IMR-90 (cell line): ENCODE measurements around the gene ZNF182. TPM values are rescaled to one million over a fixed set of nuclear protein-coding genes. Genes with fewer than 3 reads are reported as not detected.

Source experiments
- ATAC-seq: fragments of 200-7000 bp; cut with Tn5 transposase; 2 replicates; pipeline ENCODE4 v1.9.1; 2020; ENCODE audit warnings: low read depth, mild to moderate bottlenecking, moderate library complexity
- BruUV-seq: library from RNA; stranded (reverse); fragments of 400-500 nt; replicated peaks from 2 replicates; lab custom pipeline; 2021; lab: Mats Ljungman, UMichigan
- CTCF ChIA-PET: fragments of 300-600 bp; formaldehyde crosslinking; extraction: SDS; loops from one replicate; lab custom pipeline; 2021; ENCODE audit warnings: antibody characterized with exemption; lab: Yijun Ruan, JAX
- POLR2A ChIA-PET: fragments of 300-600 bp; sonication (Branson Sonifier 250); formaldehyde crosslinking; loops from one replicate; lab custom pipeline; 2022; ENCODE audit warnings: antibody characterized with exemption; ENCODE audit not compliant: unreplicated experiment; lab: Charles Lee
- DNase-seq: peaks from one replicate; pipeline ENCODE4 v3.0.0; 2013
- H2AFZ ChIP-seq: replicated peaks from 2 replicates; pipeline ENCODE3; 2013; ENCODE audit warnings: low read length, mild to moderate bottlenecking; ENCODE audit not compliant: poor library complexity
- H2AK5ac ChIP-seq: 2 replicates; pipeline ENCODE4 v1.6.1; 2013; ENCODE audit warnings: low read depth, low read length, inconsistent platforms
- H2AK9ac ChIP-seq: replicated peaks from 2 replicates; pipeline ENCODE3; 2013; ENCODE audit warnings: mild to moderate bottlenecking, low read depth, low read length, moderate library complexity; ENCODE audit not compliant: poor library complexity
- H2BK120ac ChIP-seq: 2 replicates; pipeline ENCODE4 v1.6.1; 2013; ENCODE audit warnings: low read depth, low read length, inconsistent platforms
- H2BK15ac ChIP-seq: 3 replicates; pipeline ENCODE4 v1.6.1; 2013; ENCODE audit warnings: low read depth, low read length, inconsistent platforms
- H2BK20ac ChIP-seq: 2 replicates; pipeline ENCODE4 v1.6.1; 2013; ENCODE audit warnings: low read depth, mild to moderate bottlenecking, inconsistent platforms, low read length, moderate library complexity
- H2BK5ac ChIP-seq: 2 replicates; pipeline ENCODE4 v1.6.1; 2013; ENCODE audit warnings: mild to moderate bottlenecking, low read depth, low read length, inconsistent platforms; ENCODE audit not compliant: poor library complexity, severe bottlenecking
- H3K14ac ChIP-seq: replicated peaks from 2 replicates; pipeline ENCODE4 v1.6.1; 2013; ENCODE audit warnings: low read depth, low read length, inconsistent platforms
- H3K18ac ChIP-seq: 2 replicates; pipeline ENCODE4 v1.6.1; 2013; ENCODE audit warnings: low read depth, low read length, control low read depth
- H3K23ac ChIP-seq: 2 replicates; pipeline ENCODE4 v1.6.1; 2013; ENCODE audit warnings: low read depth, low read length, inconsistent platforms
- H3K27ac ChIP-seq: 2 replicates; pipeline ENCODE4 v1.5.1; 2013; ENCODE audit warnings: mild to moderate bottlenecking, control low read depth, low read length; ENCODE audit not compliant: insufficient read depth
- H3K27me3 ChIP-seq: 2 replicates; pipeline ENCODE4 v1.6.1; 2013; ENCODE audit warnings: low read length; ENCODE audit not compliant: control insufficient read depth, insufficient read depth
- H3K36me3 ChIP-seq: 2 replicates; pipeline ENCODE4 v1.6.1; 2013; ENCODE audit warnings: low read length, mixed read lengths; ENCODE audit not compliant: control insufficient read depth, insufficient read depth
- H3K4ac ChIP-seq: 2 replicates; pipeline ENCODE4 v1.6.1; 2013; ENCODE audit warnings: low read depth, low read length, inconsistent platforms
- H3K4me1 ChIP-seq: 2 replicates; pipeline ENCODE4 v1.6.1; 2013; ENCODE audit warnings: low read length, mixed read lengths; ENCODE audit not compliant: control insufficient read depth, insufficient read depth
- H3K4me2 ChIP-seq: 2 replicates; pipeline ENCODE4 v1.6.1; 2013; ENCODE audit warnings: low read depth, mild to moderate bottlenecking, control low read depth, low read length, moderate library complexity
- H3K4me3 ChIP-seq: 2 replicates; pipeline ENCODE4 v1.5.1; 2013; ENCODE audit warnings: low read depth, mild to moderate bottlenecking, control low read depth, low read length, moderate library complexity; ENCODE audit not compliant: insufficient read depth
- H3K56ac ChIP-seq: 2 replicates; pipeline ENCODE4 v1.6.1; 2013; ENCODE audit warnings: low read length, inconsistent platforms; ENCODE audit not compliant: insufficient read depth; ENCODE audit errors: extremely low read depth
- H3K79me1 ChIP-seq, 2 experiments: 2 replicates each; pipeline ENCODE4 v1.6.1; 2013; ENCODE audit warnings: low read length in 2 of 2, inconsistent platforms in 1 of 2, low read depth in 1 of 2
- H3K9ac ChIP-seq: 2 replicates; pipeline ENCODE4 v1.6.1; 2013; ENCODE audit warnings: low read depth, low read length, control low read depth
- H3K9me1 ChIP-seq: 2 replicates; pipeline ENCODE4 v1.6.1; 2013; ENCODE audit warnings: low read length, inconsistent platforms; ENCODE audit not compliant: insufficient read depth
- H3K9me3 ChIP-seq: 2 replicates; pipeline ENCODE4 v1.6.1; 2013; ENCODE audit warnings: low read length; ENCODE audit not compliant: control insufficient read depth, insufficient read depth
- H4K20me1 ChIP-seq: 2 replicates; pipeline ENCODE4 v1.6.1; 2013; ENCODE audit warnings: low read length, inconsistent platforms; ENCODE audit not compliant: insufficient read depth
- H4K5ac ChIP-seq: 2 replicates; pipeline ENCODE4 v1.6.1; 2013; ENCODE audit warnings: mild to moderate bottlenecking, low read depth, low read length, control low read depth
- H4K8ac ChIP-seq, 2 experiments: 2 replicates each; pipeline ENCODE4 v1.6.1; 2013; ENCODE audit warnings: low read depth in 2 of 2, low read length in 2 of 2, control low read depth in 1 of 2, inconsistent platforms in 1 of 2
- H4K91ac ChIP-seq: 2 replicates; pipeline ENCODE4 v1.6.1; 2013; ENCODE audit warnings: low read depth, low read length, inconsistent platforms; ENCODE audit not compliant: insufficient read depth
- BHLHE40 ChIP-seq: fragments of 150-350 bp; IDR thresholded peaks from 2 replicates; pipeline ENCODE4 v1.6.1; 2016; ENCODE audit warnings: mild to moderate bottlenecking, low read depth, low read length
- CHD1 ChIP-seq: IDR thresholded peaks from 2 replicates; pipeline ENCODE4 v1.6.1; 2012; ENCODE audit warnings: low read depth, low read length, improper control_type of control experiment
- CTCF ChIP-seq: conservative IDR thresholded peaks from 2 replicates; pipeline ENCODE4 v1.5.1; 2012; ENCODE audit warnings: mild to moderate bottlenecking, low read depth, low read length, improper control_type of control experiment
- MAFK ChIP-seq: IDR thresholded peaks from 2 replicates; pipeline ENCODE4 v1.6.1; 2012; ENCODE audit warnings: low read depth, low read length, improper control_type of control experiment
- MAZ ChIP-seq: IDR thresholded peaks from 2 replicates; pipeline ENCODE4 v1.6.1; 2012; ENCODE audit warnings: low read depth, mild to moderate bottlenecking, low read length, improper control_type of control experiment, moderate library complexity, borderline replicate concordance
- MXI1 ChIP-seq: IDR thresholded peaks from 2 replicates; pipeline ENCODE4 v1.6.1; 2012; ENCODE audit warnings: low read depth, mild to moderate bottlenecking, low read length, moderate library complexity, borderline replicate concordance
- NFE2L2 ChIP-seq: fragments of 150-350 bp; IDR thresholded peaks from 2 replicates; pipeline ENCODE4 v1.6.1; 2016; ENCODE audit warnings: low read depth, mild to moderate bottlenecking, low read length
- POLR2A ChIP-seq: IDR thresholded peaks from 2 replicates; pipeline ENCODE4 v1.6.1; 2012; ENCODE audit warnings: mild to moderate bottlenecking, low read depth, low read length
- RCOR1 ChIP-seq: IDR thresholded peaks from 2 replicates; pipeline ENCODE4 v1.6.1; 2012; ENCODE audit warnings: mild to moderate bottlenecking, low read length, improper control_type of control experiment; ENCODE audit not compliant: insufficient replicate concordance
- RFX5 ChIP-seq: IDR thresholded peaks from 2 replicates; pipeline ENCODE4 v1.8.0; 2012; ENCODE audit warnings: low read depth, mild to moderate bottlenecking, low read length, moderate library complexity
- SMC3 ChIP-seq: fragments of 150-350 bp; IDR thresholded peaks from 2 replicates; pipeline ENCODE4 v1.6.1; 2016; ENCODE audit warnings: low read depth, mild to moderate bottlenecking, antibody characterized with exemption, low read length, moderate library complexity
- USF2 ChIP-seq: fragments of 150-350 bp; IDR thresholded peaks from 2 replicates; pipeline ENCODE4 v1.6.1; 2017; ENCODE audit warnings: mild to moderate bottlenecking, antibody characterized with exemption, low read length, low read depth
- WGBS, 2 experiments: methylation state at CpG; one replicate each; pipeline versions ENCODE4 v1.1.5 to v1.1.7; 2013; ENCODE audit warnings: missing lambda C conversion rate in 2 of 2; ENCODE audit not compliant: insufficient read length in 1 of 2; ENCODE audit errors: extremely low coverage in 2 of 2; 5-methylcytosine and 5-hydroxymethylcytosine counted together
- dilution Hi-C: fragments of 300-500 bp; cut with HindIII; formaldehyde crosslinking; loops from one replicate; pipeline ENCODE4 v1.14.3; 2018; ENCODE audit warnings: low sequenced_read_pairs; ENCODE audit not compliant: unreplicated experiment
- in situ Hi-C: fragments of 300-500 bp; cut with MboI; formaldehyde crosslinking; loops from 3 replicates; pipeline ENCODE4 v1.14.3; 2019; ENCODE audit warnings: low sequenced_read_pairs, inconsistent platforms, mixed read lengths
- intact Hi-C: fragments of 100-400 bp; cut with micrococcal nuclease; formaldehyde crosslinking; loops from 2 replicates; pipeline ENCODE4 v1.10.0; 2022
- polyA plus RNA-seq, 3 experiments: library from polyadenylated mRNA; depleted of rRNA; stranded (reverse); fragments of >200 nt; gene quantifications; 2 replicates each; pipeline ENCODE4 v1.2.3, GENCODE V29; 2012; ENCODE audit warnings: low replicate concordance in 1 of 3
- total RNA-seq: library from RNA; depleted of rRNA; stranded (reverse); fragments of >200 nt; gene quantifications from 2 replicates; pipeline ENCODE4 v1.2.3, GENCODE V29; 2012

Gene ZNF182
- total and polyA plus RNA-seq, 2 of the 4 experiments (the other 2 are of a cell fraction): 1.7 to 3.0 TPM

GRCh38 chrX:47936224-47936939, 67.4 kb downstream of the ZNF182 start:
- H3K27ac ChIP-seq: no peak overlapping the region
- no peak overlapping the region for H2AK9ac ChIP-seq
- H3K9me3 ChIP-seq: no peaks in the 10 kb centered on the region
- peak overlapping the region; percentile 50; the same call in 1 of the 2 replicates for H3K4me2 ChIP-seq
- H4K20me1 ChIP-seq: no peaks in the 10 kb centered on the region
- no peak overlapping the region for H3K9ac ChIP-seq
- H2AK5ac ChIP-seq: no peak overlapping the region
- no peaks in the 10 kb centered on the region for H3K4me1 ChIP-seq
- H4K91ac ChIP-seq: no peak overlapping the region
- H3K18ac ChIP-seq: no peak overlapping the region
- no peak overlapping the region for H3K14ac ChIP-seq
- no peak for TF ChIP-seq USF2
- TF ChIP-seq RFX5: no peak
- TF ChIP-seq CHD1: no peak
- no peak for TF ChIP-seq NFE2L2
- no peak for TF ChIP-seq MAFK
- TF ChIP-seq POLR2A: no peak
- no peak for TF ChIP-seq CTCF
- no peak for TF ChIP-seq BHLHE40
- no peak for TF ChIP-seq RCOR1
- no peak for TF ChIP-seq SMC3
- TF ChIP-seq MXI1: no peak
- no peak for TF ChIP-seq MAZ
- BruUV-seq: no TSS peak
- intact Hi-C loops: no loop called here
- H3K4me3 ChIP-seq: no peak overlapping the region
- WGBS, 2 experiments: 33% methylated on average over 2 of the region's 15 CpGs; no CpG with 5 or more reads in 1 of the 2 experiments
- ChIA-PET POLR2A (no interaction called here), CTCF (no interaction called here)
- H3K27me3 ChIP-seq: no peaks in the 10 kb centered on the region
- H3K56ac ChIP-seq: no peak overlapping the region
- H4K5ac ChIP-seq: no peak overlapping the region
- H3K79me1 ChIP-seq: no peaks in the 10 kb centered on the region
- H3K36me3 ChIP-seq: no peaks in the 10 kb centered on the region
- H3K9me1 ChIP-seq: no peaks in the 10 kb centered on the region
- in situ Hi-C loops: no loop called here
- no peak overlapping the region for H2AFZ ChIP-seq
- no peak for ATAC-seq
- dilution Hi-C loops: no loop called here
- no peak overlapping the region for H2BK5ac ChIP-seq
- H4K8ac ChIP-seq: no peak overlapping the region
- no peak overlapping the region for H2BK15ac ChIP-seq
- no peak overlapping the region for H2BK20ac ChIP-seq
- H3K4ac ChIP-seq: no peak overlapping the region
- no peak overlapping the region for H2BK120ac ChIP-seq
- no peak overlapping the region for H3K23ac ChIP-seq
- no peak for DNase-seq
